Measurements from ENCODE around the gene PRH2. TPM values are rescaled to one million over a fixed set of nuclear protein-coding genes. Genes with fewer than 3 reads are reported as not detected.

PRH2 gene
- total and polyA plus RNA-seq, 2 of the 4 experiments (the other 2 are of a cell fraction), result 0.34 TPM; not detected in 1

DNA sequence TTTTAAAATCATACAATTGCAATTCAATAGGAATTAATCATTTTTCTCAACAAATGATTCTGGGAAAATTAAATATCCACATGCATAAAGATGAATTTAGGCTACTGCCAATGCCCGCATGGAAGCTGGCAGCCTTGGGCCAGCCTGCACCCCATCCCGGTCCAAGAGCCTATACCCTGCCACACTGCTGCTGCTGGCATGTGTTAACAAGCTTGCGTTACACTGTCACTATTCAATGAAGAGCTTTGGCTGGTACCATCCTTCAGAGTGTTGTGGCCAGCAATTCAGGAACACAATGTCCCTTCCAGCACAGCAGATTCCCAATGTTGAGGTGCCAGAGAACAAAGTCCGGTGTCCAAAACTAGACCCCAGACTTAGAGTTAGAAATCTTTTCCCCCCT is 23.6 kb downstream of the PRH2 start:
- Histone ChIP-seq H3K27me3 (ENCODE audit: control insufficient read depth, insufficient read depth, low read length) (no peaks in the 10 kb centered on the region), H2AFZ (replicated peaks; ENCODE audit: low read length, poor library complexity) (no peak overlapping the region), H3K18ac (ENCODE audit: low read depth, low read length) (no peak overlapping the region), H3K9ac (ENCODE audit: low read depth, low read length) (no peak overlapping the region), H3K36me3 (ENCODE audit: control insufficient read depth, insufficient read depth, low read length) (no peaks in the 10 kb centered on the region), H2AK9ac (replicated peaks; ENCODE audit: low read depth, low read length, poor library complexity) (no peak overlapping the region), H2AK5ac (ENCODE audit: low read depth, low read length) (no peak overlapping the region), H3K27ac (ENCODE audit: insufficient read depth, low read length) (no peak overlapping the region), H4K8ac (ENCODE audit: low read depth in 2 of 2, low read length in 2 of 2) (no peak overlapping the region), H3K4me2 (ENCODE audit: low read depth, low read length) (no peak overlapping the region), H3K9me1 (ENCODE audit: insufficient read depth, low read length) (no peaks in the 10 kb centered on the region), H3K23ac (ENCODE audit: low read depth, low read length) (no peak overlapping the region), H2BK15ac (ENCODE audit: low read depth, low read length) (no peak overlapping the region), H2BK5ac (ENCODE audit: low read depth, low read length, poor library complexity, severe bottlenecking) (no peak overlapping the region), H3K56ac (ENCODE audit: extremely low read depth, insufficient read depth, low read length) (no peak overlapping the region), H3K79me1 (ENCODE audit: low read depth in 1 of 2, low read length in 2 of 2) (peaks cover 6 to 11% of the 10 kb centered on the region in 2 experiments; a peak in 3 of 4 replicates), H3K14ac (replicated peaks; ENCODE audit: low read depth, low read length) (no peak overlapping the region), H4K20me1 (ENCODE audit: insufficient read depth, low read length) (no peaks in the 10 kb centered on the region; the same call in 1 of the 2 replicates), H2BK120ac (ENCODE audit: low read depth, low read length) (no peak overlapping the region), H2BK20ac (ENCODE audit: low read depth, low read length) (no peak overlapping the region), H3K4me1 (ENCODE audit: control insufficient read depth, insufficient read depth, low read length) (peaks cover 2% of the 10 kb centered on the region; the same call in 1 of the 2 replicates), H3K4ac (ENCODE audit: low read depth, low read length) (no peak overlapping the region), H3K9me3 (ENCODE audit: control insufficient read depth, insufficient read depth, low read length) (no peaks in the 10 kb centered on the region; the same call in none of the 2 replicates), H4K5ac (ENCODE audit: low read depth, low read length) (no peak overlapping the region), H3K4me3 (ENCODE audit: insufficient read depth, low read depth, low read length) (no peak overlapping the region), H4K91ac (ENCODE audit: insufficient read depth, low read depth, low read length) (no peak overlapping the region)
- dilution Hi-C loops (cut with HindIII; ENCODE audit: low sequenced_read_pairs, unreplicated experiment), result no loop called here
- in situ Hi-C loops (cut with MboI; ENCODE audit: low sequenced_read_pairs), result no loop called here
- BruUV-seq (replicated peaks), result no TSS peak
- ATAC-seq (ENCODE audit: low read depth), result no peak
- no peak for DNase-seq
- ChIA-PET CTCF (no interaction called here), POLR2A (ENCODE audit: unreplicated experiment) (no interaction called here)
- 94% methylated on average over 2 of the region's 4 CpGs; no CpG with 5 or more reads in 1 of the 2 experiments for WGBS, 2 experiments (ENCODE audit: extremely low coverage in 2 of 2, insufficient read length in 1 of 2)
- TF ChIP-seq POLR2A (IDR thresholded peaks at IDR 0.05; ENCODE audit: low read depth, low read length), result no peak
- no peak for TF ChIP-seq RAD21 (IDR thresholded peaks at IDR 0.05; ENCODE audit: low read length)
- no peak for TF ChIP-seq NFE2L2 (IDR thresholded peaks at IDR 0.05; ENCODE audit: low read depth, low read length)
- no peak for TF ChIP-seq MAZ (IDR thresholded peaks at IDR 0.05; ENCODE audit: borderline replicate concordance, low read depth, low read length)
- TF ChIP-seq CTCF (conservative IDR thresholded peaks at IDR 0.05; ENCODE audit: low read depth, low read length), result no peak
- TF ChIP-seq MAFK (IDR thresholded peaks at IDR 0.05; ENCODE audit: low read depth, low read length), result no peak
- TF ChIP-seq MXI1 (IDR thresholded peaks at IDR 0.05; ENCODE audit: borderline replicate concordance, low read depth, low read length), result no peak
- no peak for TF ChIP-seq RCOR1 (IDR thresholded peaks at IDR 0.05; ENCODE audit: insufficient replicate concordance, low read length)
- TF ChIP-seq SMC3 (IDR thresholded peaks at IDR 0.05; ENCODE audit: low read depth, low read length), result no peak
- no peak for TF ChIP-seq RFX5 (IDR thresholded peaks at IDR 0.05; ENCODE audit: low read depth, low read length)
- TF ChIP-seq CHD1 (IDR thresholded peaks at IDR 0.05; ENCODE audit: low read depth, low read length), result no peak
- no peak for TF ChIP-seq ELK1 (IDR thresholded peaks at IDR 0.05; ENCODE audit: borderline replicate concordance, low read depth, low read length)
- TF ChIP-seq FOS (IDR thresholded peaks at IDR 0.05; ENCODE audit: low read depth, low read length), result no peak
- no peak for TF ChIP-seq CEBPB (IDR thresholded peaks at IDR 0.05; ENCODE audit: low read depth, low read length)
- TF ChIP-seq USF2 (IDR thresholded peaks at IDR 0.05; ENCODE audit: low read depth, low read length), result no peak
- TF ChIP-seq BHLHE40 (IDR thresholded peaks at IDR 0.05; ENCODE audit: low read depth, low read length), result no peak
- intact Hi-C loops (cut with micrococcal nuclease), result no loop called here
